ENCODE data around the gene SLC1A4. TPM values are rescaled to one million over a fixed set of nuclear protein-coding genes. Genes with fewer than 3 reads are reported as not detected.

Gene SLC1A4
- total and polyA plus RNA-seq, 4 donors: 6.3 to 27.4 (median 8.1) TPM

- Histone ChIP-seq H3K27me3 (ENCODE audit: control insufficient read depth in 3 of 3, insufficient read depth in 3 of 3, low read length in 2 of 3) (no peaks in the 10 kb centered on the region), H3K27ac (ENCODE audit: low read depth in 1 of 2, low read length in 1 of 2) (no peak overlapping the region), H3K9me3 (ENCODE audit: control insufficient read depth in 4 of 4, insufficient read depth in 3 of 4, low read length in 3 of 4) (no peaks in the 10 kb centered on the region), H3K4me3 (no peak overlapping the region), H3K9ac (ENCODE audit: insufficient read depth in 1 of 2, low read length in 2 of 2) (no peak overlapping the region), H3K36me3 (ENCODE audit: control insufficient read depth in 4 of 4, insufficient read depth in 4 of 4, low read length in 4 of 4) (no peaks in the 10 kb centered on the region), H3K4me1 (ENCODE audit: control insufficient read depth in 5 of 5, insufficient read depth in 5 of 5, low read length in 5 of 5) (peaks cover 0 to 6% (median 0%) of the 10 kb centered on the region in 5 donors)
- TF ChIP-seq, protein P1, sequence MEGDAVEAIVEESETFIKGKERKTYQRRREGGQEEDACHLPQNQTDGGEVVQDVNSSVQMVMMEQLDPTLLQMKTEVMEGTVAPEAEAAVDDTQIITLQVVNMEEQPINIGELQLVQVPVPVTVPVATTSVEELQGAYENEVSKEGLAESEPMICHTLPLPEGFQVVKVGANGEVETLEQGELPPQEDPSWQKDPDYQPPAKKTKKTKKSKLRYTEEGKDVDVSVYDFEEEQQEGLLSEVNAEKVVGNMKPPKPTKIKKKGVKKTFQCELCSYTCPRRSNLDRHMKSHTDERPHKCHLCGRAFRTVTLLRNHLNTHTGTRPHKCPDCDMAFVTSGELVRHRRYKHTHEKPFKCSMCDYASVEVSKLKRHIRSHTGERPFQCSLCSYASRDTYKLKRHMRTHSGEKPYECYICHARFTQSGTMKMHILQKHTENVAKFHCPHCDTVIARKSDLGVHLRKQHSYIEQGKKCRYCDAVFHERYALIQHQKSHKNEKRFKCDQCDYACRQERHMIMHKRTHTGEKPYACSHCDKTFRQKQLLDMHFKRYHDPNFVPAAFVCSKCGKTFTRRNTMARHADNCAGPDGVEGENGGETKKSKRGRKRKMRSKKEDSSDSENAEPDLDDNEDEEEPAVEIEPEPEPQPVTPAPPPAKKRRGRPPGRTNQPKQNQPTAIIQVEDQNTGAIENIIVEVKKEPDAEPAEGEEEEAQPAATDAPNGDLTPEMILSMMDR (IDR thresholded peaks at IDR 0.05; ENCODE audit: control extremely low read depth, extremely low read depth): no peak
- ATAC-seq (ENCODE audit: insufficient read depth, low FRiP score) (no peak), DNase-seq (no peak)
- WGBS, 2 donors: 79 to 85% methylated on average over 6 of the region's 6 CpGs
Measured at GRCh38 chr2:65035351-65035943, 46.2 kb downstream of the SLC1A4 start.

DNA sequence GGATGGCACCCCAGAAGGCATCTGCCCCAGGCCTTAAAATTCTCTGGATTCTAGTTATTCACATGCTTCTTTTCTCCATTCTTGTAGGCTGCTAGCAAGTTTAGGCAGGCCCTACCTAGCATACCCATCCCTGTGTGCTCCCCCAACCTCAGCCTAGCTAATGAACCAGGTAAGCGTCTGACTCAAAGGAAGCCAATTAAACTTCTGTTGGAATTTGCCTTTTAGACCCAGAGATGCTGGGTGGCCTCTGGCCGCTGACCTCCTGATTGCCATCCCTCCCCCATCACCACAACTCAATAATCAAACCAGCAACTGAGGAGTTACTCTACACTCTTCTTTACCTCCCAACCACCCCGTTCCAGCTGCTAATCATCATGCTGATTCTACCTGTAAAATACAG, 48.0 kb downstream of the SLC1A4 start:
- no peaks in the 10 kb centered on the region for H3K36me3 ChIP-seq (ENCODE audit: control insufficient read depth in 4 of 4, insufficient read depth in 4 of 4, low read length in 4 of 4)
- no peaks in the 10 kb centered on the region for H3K9me3 ChIP-seq (ENCODE audit: control insufficient read depth in 4 of 4, insufficient read depth in 3 of 4, low read length in 3 of 4)
- peaks cover 0 to 3% (median 0%) of the 10 kb centered on the region in 5 donors for H3K4me1 ChIP-seq (ENCODE audit: control insufficient read depth in 5 of 5, insufficient read depth in 5 of 5, low read length in 5 of 5)
- no peak overlapping the region for H3K9ac ChIP-seq (ENCODE audit: insufficient read depth in 1 of 2, low read length in 2 of 2)
- no peak for ATAC-seq (ENCODE audit: insufficient read depth, low FRiP score)
- no peak overlapping the region for H3K4me3 ChIP-seq
- 86 to 89% methylated on average over 3 of the region's 3 CpGs for WGBS, 2 donors
- no peak overlapping the region for H3K27ac ChIP-seq (ENCODE audit: low read depth in 1 of 2, low read length in 1 of 2)
- TF ChIP-seq, protein P1 (IDR thresholded peaks at IDR 0.05; ENCODE audit: control extremely low read depth, extremely low read depth): no peak
- H3K27me3 ChIP-seq (ENCODE audit: control insufficient read depth in 3 of 3, insufficient read depth in 3 of 3, low read length in 2 of 3): no peaks in the 10 kb centered on the region
- DNase-seq: no peak

DNA sequence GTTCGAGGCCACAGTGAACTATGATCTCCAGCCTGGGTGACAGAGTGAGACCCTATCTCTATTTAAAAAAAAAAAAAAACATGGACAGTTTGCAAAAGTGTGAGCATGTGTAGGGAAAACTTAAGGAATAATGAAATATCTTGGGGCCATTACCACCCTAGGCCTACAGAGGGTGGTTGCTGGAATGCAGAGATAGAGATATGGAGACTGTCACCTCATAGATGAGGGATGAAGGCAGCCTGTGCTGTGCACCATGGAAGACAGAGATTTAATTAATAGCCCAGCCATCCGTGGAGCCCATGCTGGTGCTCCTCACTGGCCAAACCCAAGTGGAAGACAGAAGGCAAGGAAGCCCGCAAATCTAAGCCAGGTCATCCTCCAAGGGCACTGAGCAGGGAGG, 50.4 kb downstream of the SLC1A4 start:
- Histone ChIP-seq H3K36me3 (ENCODE audit: control insufficient read depth in 4 of 4, insufficient read depth in 4 of 4, low read length in 4 of 4) (no peaks in the 10 kb centered on the region), H3K9ac (ENCODE audit: insufficient read depth in 1 of 2, low read length in 2 of 2) (no peak overlapping the region), H3K27ac (ENCODE audit: low read depth in 1 of 2, low read length in 1 of 2) (no peak overlapping the region), H3K27me3 (ENCODE audit: control insufficient read depth in 3 of 3, insufficient read depth in 3 of 3, low read length in 2 of 3) (no peaks in the 10 kb centered on the region), H3K4me3 (no peak overlapping the region), H3K4me1 (ENCODE audit: control insufficient read depth in 5 of 5, insufficient read depth in 5 of 5, low read length in 5 of 5) (peaks cover 0 to 3% (median 0%) of the 10 kb centered on the region in 5 donors), H3K9me3 (ENCODE audit: control insufficient read depth in 4 of 4, insufficient read depth in 3 of 4, low read length in 3 of 4) (peaks cover 0 to 6% (median 0%) of the 10 kb centered on the region in 4 donors)
- ATAC-seq (ENCODE audit: insufficient read depth, low FRiP score) (no peak), DNase-seq (no peak)
- WGBS, 2 donors: 93% methylated on average over 3 of the region's 3 CpGs
- TF ChIP-seq, protein P1 (IDR thresholded peaks at IDR 0.05; ENCODE audit: control extremely low read depth, extremely low read depth): no peak

Data from lung (tissue), 12 donors.